Immature natural killer cell (primary cell): Measurements from ENCODE around the gene EFHD1. TPM values are rescaled to one million over a fixed set of nuclear protein-coding genes. Genes with fewer than 3 reads are reported as not detected.

Source experiments
- DNase-seq, 3 donors: peaks; one replicate each; pipeline ENCODE4 v3.0.0; 2022; ENCODE audit warnings: mixed read lengths in 1 of 3
- H3K27ac Mint-ChIP-seq, 6 donors: one replicate each; pipeline ENCODE4 v1.8.0; 2020; ENCODE audit warnings: mixed read lengths in 6 of 6, mild to moderate bottlenecking in 5 of 6, inconsistent platforms in 4 of 6, moderate library complexity in 3 of 6
- H3K27me3 Mint-ChIP-seq, 3 donors: one replicate each; pipeline ENCODE4 v1.8.0; 2020 to 2021; ENCODE audit warnings: low read depth in 3 of 3, mild to moderate bottlenecking in 3 of 3, mixed read lengths in 3 of 3, moderate library complexity in 3 of 3, inconsistent platforms in 1 of 3
- H3K36me3 Mint-ChIP-seq, 3 donors: one replicate each; pipeline ENCODE4 v1.8.0; 2020; ENCODE audit warnings: mixed read lengths in 3 of 3, inconsistent platforms in 2 of 3, mild to moderate bottlenecking in 2 of 3
- H3K4me1 Mint-ChIP-seq, 2 donors: one replicate each; pipeline ENCODE4 v1.8.0; 2020; ENCODE audit warnings: inconsistent platforms in 2 of 2, mild to moderate bottlenecking in 2 of 2, mixed read lengths in 2 of 2, moderate library complexity in 1 of 2
- H3K4me3 Mint-ChIP-seq, 5 donors: one replicate each; pipeline ENCODE4 v1.8.0; 2020; ENCODE audit warnings: mild to moderate bottlenecking in 5 of 5, mixed read lengths in 5 of 5, inconsistent platforms in 3 of 5, moderate library complexity in 3 of 5
- H3K9me3 Mint-ChIP-seq, 6 donors: one replicate each; pipeline ENCODE4 v1.8.0; 2020; ENCODE audit warnings: mild to moderate bottlenecking in 6 of 6, mixed read lengths in 6 of 6, inconsistent platforms in 4 of 6, moderate library complexity in 3 of 6
- polyA plus RNA-seq, 3 donors: library from polyadenylated mRNA; unstranded; fragments of 300-500 nt; fragmentation: Illumina TruSeq; gene quantifications; one replicate each; pipeline ENCODE4 v1.2.3, GENCODE V29; 2021

Gene EFHD1, protein sequence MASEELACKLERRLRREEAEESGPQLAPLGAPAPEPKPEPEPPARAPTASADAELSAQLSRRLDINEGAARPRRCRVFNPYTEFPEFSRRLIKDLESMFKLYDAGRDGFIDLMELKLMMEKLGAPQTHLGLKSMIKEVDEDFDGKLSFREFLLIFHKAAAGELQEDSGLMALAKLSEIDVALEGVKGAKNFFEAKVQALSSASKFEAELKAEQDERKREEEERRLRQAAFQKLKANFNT
- polyA plus RNA-seq: under 1 TPM in 1 of 3 donors, not detected in 2; 0.71 TPM

DNA sequence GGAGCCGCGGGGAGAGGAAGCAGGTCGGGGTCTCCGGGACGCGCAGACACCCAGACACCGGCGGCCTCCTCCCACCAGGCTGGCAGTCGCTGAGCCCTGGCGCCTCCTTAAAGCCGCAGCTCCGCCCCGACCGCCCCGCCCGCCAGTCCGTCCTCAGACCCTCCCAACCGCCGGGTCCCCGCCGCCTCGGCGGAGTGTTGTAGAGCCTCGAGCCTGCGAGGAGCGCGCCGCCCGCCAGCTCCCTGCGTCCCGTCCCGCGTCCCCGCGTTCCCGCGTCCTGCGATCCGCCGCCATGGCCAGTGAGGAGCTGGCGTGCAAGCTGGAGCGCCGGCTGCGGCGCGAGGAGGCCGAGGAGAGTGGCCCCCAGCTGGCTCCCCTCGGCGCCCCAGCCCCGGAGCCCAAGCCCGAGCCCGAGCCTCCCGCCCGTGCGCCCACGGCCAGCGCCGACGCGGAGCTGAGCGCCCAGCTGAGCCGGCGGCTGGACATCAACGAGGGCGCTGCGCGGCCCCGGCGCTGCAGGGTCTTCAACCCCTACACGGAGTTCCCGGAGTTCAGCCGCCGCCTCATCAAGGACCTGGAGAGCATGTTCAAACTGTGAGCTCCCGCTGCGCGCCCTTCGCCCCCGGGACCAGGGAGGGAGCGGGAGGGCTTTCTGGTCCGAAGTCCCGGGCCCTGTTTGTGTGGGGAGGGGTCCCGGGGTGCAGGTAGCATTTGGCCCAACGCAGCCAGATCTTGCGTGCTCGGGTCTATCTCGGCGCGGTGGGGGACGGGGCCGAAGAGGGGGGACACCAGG, at the start of gene EFHD1:
EFHD1 (plus strand) TSS at position 192 of the 793 bp plus-strand sequence; CDS start at position 293, 101 bp downstream.
- peak; percentile 15 to 19 (median 19) for DNase-seq
- H3K4me1 Mint-ChIP-seq: peaks cover 0 to 3% of the 10 kb centered on the region in 2 donors
- no peaks in the 10 kb centered on the region for H3K36me3 Mint-ChIP-seq
- peak within 1 kb of the TSS; percentile 30 to 58 (median 54) for H3K4me3 Mint-ChIP-seq
- peaks cover 12 to 39% (median 15%) of the 10 kb centered on the region in 3 donors for H3K27me3 Mint-ChIP-seq
- peaks cover 0 to 1% (median 0%) of the 10 kb centered on the region in 6 donors for H3K9me3 Mint-ChIP-seq
- no peak within 1 kb of the TSS for H3K27ac Mint-ChIP-seq

DNA sequence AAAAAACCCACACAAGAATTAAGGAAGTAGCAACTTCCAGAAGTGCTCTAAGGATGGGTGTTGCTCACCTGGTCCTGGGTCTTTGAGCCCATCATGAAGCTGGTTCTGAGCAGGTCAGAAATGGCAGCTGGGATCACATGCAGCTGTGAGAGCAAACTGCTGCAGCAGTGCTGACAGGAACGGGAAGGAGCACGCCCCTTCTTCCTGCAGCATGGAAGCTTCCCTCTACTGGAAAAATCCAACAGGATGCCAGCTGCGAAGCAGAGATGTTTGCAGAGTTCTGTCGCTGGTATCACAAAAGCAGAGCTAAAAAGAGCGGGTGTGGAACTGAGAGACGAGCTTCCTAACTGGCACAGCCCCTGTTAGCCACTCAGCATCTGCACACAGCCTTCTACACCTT, 49.2 kb upstream of the EFHD1 start:
- Mint-ChIP-seq H3K4me1 (peaks cover 0 to 20% of the 10 kb centered on the region in 2 donors), H3K36me3 (peaks cover 12 to 30% (median 18%) of the 10 kb centered on the region in 3 donors), H3K27me3 (peaks cover 0 to 1% (median 0%) of the 10 kb centered on the region in 3 donors)

DNA sequence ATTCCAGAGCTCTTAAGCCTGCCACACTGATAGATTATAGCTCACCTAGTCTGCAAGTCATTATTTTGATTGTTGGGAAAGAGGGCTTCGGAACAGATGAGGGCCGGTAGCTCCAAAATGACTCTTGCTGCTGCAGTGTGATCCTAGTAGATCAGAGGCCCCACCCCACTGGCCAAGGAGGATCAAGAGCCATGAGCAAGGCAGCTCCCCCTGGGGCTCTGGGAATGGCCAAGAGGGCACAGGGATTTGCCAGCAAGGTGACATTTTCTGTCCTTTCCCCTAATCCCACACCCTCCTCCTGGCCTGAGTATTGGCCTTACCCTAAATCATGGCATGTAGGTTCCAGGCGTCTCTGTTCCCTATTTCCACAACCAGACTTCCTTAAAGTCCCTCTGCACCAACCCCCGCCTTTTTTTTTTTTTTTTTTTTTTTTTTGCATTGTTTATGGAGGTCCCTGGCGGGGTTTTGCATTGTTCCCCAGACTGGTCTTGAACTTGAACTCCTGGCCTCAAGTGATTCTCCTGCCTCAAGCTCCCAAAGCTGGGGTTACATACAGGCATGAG, 46.4 kb upstream of the EFHD1 start:
- no peaks in the 10 kb centered on the region for H3K4me1 Mint-ChIP-seq
- H3K9me3 Mint-ChIP-seq: no peaks in the 10 kb centered on the region
- H3K36me3 Mint-ChIP-seq: peaks cover 8 to 19% (median 11%) of the 10 kb centered on the region in 3 donors
- H3K27me3 Mint-ChIP-seq: peaks cover 0 to 3% (median 2%) of the 10 kb centered on the region in 3 donors
- H3K4me3 Mint-ChIP-seq: no peak overlapping the region
- DNase-seq: no peak
- H3K27ac Mint-ChIP-seq: no peak overlapping the region

More for the DNA sequence above, 49.2 kb upstream of the EFHD1 start:
- no peak for DNase-seq
- Mint-ChIP-seq H3K9me3 (no peaks in the 10 kb centered on the region), H3K4me3 (no peak overlapping the region), H3K27ac (peak overlapping the region in 1 of 6 donors; percentile 19)

DNA sequence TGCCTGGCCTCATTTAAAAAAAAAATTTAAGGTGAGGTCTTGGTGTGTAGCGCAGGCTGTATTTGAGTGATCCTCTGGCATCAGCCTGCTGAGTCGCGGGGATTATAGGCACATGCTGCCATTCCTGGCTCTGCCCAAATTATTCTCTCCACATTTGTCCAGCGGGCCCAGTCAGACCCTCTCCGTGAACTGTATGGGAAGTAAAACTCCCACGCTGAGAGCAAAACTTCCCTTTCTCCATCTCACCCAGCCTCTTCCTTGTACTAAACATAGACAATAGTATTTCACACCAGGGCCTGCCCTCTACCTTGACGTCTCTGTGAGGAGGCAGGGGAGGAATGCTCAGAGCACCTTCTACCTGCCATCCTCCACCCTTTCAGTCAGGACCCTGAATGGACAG, 45.9 kb upstream of the EFHD1 start:
- H3K4me1 Mint-ChIP-seq: no peaks in the 10 kb centered on the region
- H3K27ac Mint-ChIP-seq: peak overlapping the region in 1 of 6 donors; percentile 22
- H3K36me3 Mint-ChIP-seq: peaks cover 3 to 15% (median 7%) of the 10 kb centered on the region in 3 donors
- H3K4me3 Mint-ChIP-seq: no peak overlapping the region
- no peak for DNase-seq
- H3K27me3 Mint-ChIP-seq: peaks cover 0 to 3% (median 2%) of the 10 kb centered on the region in 3 donors
- H3K9me3 Mint-ChIP-seq: no peaks in the 10 kb centered on the region

DNA sequence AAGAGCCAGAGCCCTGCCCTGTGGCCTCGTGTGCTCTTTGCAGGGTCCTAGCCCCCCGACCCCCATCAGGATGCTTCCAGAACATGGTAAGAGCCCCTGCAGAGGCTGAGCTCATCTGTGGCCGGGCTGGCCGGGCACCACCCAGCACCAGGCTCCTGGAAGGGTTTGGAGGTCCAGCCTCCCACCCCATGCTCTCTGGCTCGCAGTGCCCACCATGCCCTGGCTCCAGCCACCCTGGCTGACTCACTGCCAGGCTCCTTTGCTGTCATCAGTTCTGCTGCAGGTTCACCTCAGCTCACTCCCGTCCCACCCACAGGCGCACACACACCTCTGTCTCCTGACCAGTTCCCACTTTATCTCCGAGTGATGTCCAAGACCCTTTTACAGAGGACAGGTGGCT, 45.4 kb upstream of the EFHD1 start:
- peaks cover 0 to 10% (median 5%) of the 10 kb centered on the region in 3 donors for H3K36me3 Mint-ChIP-seq
- H3K9me3 Mint-ChIP-seq: no peaks in the 10 kb centered on the region
- no peak for DNase-seq
- H3K27me3 Mint-ChIP-seq: peaks cover 0 to 3% (median 2%) of the 10 kb centered on the region in 3 donors
- H3K27ac Mint-ChIP-seq: no peak overlapping the region
- H3K4me3 Mint-ChIP-seq: no peak overlapping the region
- H3K4me1 Mint-ChIP-seq: no peaks in the 10 kb centered on the region

DNA sequence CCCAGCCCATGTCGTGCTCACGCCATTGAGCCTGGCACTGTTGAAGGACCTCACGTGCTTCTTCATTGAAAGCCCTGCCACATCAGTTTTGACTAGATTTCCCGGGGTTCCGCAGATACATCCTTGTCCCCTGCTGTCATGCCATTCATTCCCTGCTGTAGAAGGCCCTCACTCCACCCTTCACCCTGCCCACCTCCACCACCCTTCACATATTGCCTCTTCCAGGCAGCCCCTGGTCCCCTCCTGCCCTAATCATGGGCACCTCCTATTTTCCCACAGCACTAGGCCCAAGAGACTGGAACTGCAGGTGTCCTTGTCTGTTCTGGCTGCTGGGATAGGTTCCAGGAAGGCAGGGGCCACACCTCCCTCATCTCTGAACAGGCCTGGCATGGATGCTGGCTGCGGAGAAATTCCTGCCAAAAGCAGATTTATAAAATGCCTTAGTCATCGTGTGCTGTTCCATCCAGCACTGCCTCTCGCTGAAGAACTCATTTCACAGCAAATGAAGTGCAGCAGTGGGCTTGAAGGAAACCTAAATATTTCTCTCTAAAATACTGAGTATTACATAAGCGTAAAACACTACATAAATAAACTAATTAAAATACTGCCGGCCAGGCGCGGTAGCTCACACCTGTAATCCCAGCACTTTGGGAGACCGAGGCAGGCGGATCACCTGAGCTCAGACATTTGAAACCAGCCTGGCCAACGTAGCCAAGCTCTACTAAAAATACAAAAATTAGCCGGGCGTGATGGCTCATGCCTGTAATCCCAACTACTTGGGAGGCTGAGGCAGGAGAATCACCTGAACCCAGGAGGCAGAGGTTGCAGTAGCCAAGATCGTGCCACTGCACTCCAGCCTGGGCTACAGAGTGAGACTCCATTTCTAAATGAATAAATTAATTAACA, 44.5 kb upstream of the EFHD1 start:
- H3K27ac Mint-ChIP-seq: no peak overlapping the region
- no peaks in the 10 kb centered on the region for H3K4me1 Mint-ChIP-seq
- H3K36me3 Mint-ChIP-seq: peaks cover 0 to 6% (median 5%) of the 10 kb centered on the region in 3 donors
- peaks cover 0 to 3% (median 2%) of the 10 kb centered on the region in 3 donors for H3K27me3 Mint-ChIP-seq
- H3K4me3 Mint-ChIP-seq: no peak overlapping the region
- no peak for DNase-seq
- no peaks in the 10 kb centered on the region for H3K9me3 Mint-ChIP-seq

DNA sequence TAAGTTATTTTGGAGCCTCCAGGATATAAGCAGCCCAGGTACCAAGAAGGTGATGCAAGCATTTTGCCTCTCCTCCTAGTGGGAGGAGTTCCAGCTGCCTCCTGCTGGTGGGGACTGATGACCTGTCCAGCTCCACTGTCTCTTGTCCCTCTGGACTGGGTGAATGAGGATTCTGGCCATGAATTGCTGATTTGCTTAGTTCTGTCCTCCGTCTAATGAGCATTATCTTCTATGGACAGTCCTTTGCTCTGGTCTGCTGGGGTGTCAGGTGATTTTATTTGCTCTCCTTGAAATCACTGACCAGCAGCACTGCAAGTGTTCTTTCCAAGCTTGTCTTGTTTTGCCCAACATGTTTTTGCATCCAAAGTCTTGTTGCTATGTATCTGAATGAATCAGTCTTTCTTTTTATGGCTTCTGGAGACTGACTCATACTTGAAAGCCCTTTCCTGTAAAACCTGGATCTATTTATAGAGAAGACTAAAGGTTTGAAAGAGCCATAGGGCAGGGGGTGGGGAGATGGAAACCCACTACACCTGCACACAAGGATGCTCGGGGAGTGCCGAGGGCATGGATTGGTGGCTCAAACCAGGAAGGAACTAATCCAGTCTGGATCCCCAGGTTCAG, 40.5 kb upstream of the EFHD1 start:
- Mint-ChIP-seq H3K9me3 (no peaks in the 10 kb centered on the region), H3K27ac (no peak overlapping the region), H3K27me3 (peaks cover 0 to 5% (median 1%) of the 10 kb centered on the region in 3 donors)

DNA sequence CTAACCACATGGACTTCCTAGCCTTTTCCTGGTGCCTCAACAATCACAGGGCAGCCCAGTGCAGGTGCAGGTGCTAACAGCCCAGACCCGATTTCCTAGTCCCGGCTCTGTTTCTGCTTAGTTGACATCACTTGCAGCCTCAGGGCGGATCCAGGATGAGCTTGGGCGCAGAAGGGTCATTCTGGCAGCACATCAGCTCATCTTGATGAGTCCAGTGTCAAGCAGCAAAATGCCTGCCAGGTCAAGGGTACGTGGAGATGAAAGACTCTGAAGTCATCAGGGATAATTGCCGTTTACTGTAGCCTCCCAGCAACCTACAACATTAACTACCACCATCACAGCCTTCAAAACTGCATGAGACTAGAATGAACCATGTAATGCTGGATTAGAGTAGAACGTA, 39.4 kb upstream of the EFHD1 start:
- Mint-ChIP-seq H3K9me3 (no peaks in the 10 kb centered on the region), H3K36me3 (peaks cover 0 to 9% (median 3%) of the 10 kb centered on the region in 3 donors), H3K4me3 (no peak overlapping the region), H3K27ac (no peak overlapping the region), H3K27me3 (peaks cover 0 to 5% (median 1%) of the 10 kb centered on the region in 3 donors), H3K4me1 (no peaks in the 10 kb centered on the region)
- no peak for DNase-seq

More for the DNA sequence above, 40.5 kb upstream of the EFHD1 start:
- Mint-ChIP-seq H3K4me1 (no peaks in the 10 kb centered on the region), H3K36me3 (peaks cover 0 to 9% (median 6%) of the 10 kb centered on the region in 3 donors), H3K4me3 (no peak overlapping the region)
- no peak for DNase-seq

DNA sequence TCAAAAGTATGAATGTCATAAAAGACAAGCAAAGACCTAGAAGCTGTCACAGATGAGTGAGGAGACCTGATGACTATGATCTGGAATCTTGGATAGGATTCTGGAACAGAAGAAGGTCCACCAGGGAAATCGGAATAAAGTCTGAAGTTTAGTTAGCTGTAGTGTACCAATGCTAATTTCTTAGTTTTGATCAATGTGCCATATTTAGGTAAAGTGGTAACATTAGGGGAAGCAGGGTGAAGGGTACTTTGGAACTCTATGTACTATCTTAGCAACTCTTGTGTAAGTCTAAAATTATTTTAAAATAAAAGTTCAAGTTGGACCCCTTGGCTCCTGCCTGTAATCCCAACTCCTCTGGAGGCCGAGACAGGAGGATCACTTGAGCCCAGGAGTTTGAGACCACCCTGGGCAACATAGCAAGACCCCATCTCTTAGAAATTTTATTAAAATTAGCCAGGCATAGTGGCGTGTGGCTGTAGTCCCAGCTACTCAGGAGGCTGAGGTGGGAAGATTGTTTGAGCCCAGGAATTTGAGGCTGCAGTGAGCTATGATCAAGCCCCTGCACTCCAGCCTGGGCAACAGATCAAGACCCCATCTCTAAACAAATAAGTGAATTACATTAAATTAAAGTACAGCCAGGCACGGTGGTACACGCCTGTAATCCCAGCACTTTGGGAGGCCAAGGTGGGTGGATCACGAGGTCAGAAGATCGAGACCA, 35.9 kb upstream of the EFHD1 start:
- peaks cover 0 to 9% (median 0%) of the 10 kb centered on the region in 3 donors for H3K36me3 Mint-ChIP-seq

DNA sequence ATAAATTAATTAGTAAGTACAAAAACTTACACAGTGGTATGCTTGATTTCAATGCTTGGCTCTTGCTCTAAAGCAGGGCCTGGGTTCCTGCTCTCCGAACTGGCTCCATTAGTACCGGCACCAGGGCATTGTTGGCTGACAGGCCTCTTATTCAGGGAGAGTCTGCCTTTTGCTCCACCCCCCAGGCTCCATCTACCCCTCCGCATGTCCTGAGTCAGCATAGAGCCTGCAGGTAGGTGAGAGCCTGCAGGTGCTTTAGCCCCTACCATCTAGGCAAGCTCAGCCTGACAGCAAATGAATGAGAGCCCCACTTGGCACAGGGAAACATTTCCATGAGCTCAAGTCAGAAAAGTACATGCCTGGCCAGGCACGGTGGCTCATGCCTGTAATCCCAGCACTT, 35.1 kb upstream of the EFHD1 start:
- H3K4me1 Mint-ChIP-seq: no peaks in the 10 kb centered on the region
- no peak overlapping the region for H3K27ac Mint-ChIP-seq
- H3K27me3 Mint-ChIP-seq: peaks cover 0 to 2% (median 0%) of the 10 kb centered on the region in 3 donors
- H3K9me3 Mint-ChIP-seq: no peaks in the 10 kb centered on the region
- no peak overlapping the region for H3K4me3 Mint-ChIP-seq
- peaks cover 0 to 9% (median 0%) of the 10 kb centered on the region in 3 donors for H3K36me3 Mint-ChIP-seq
- DNase-seq: no peak

More for the DNA sequence above, 35.9 kb upstream of the EFHD1 start:
- H3K4me1 Mint-ChIP-seq: no peaks in the 10 kb centered on the region
- no peak overlapping the region for H3K27ac Mint-ChIP-seq
- H3K27me3 Mint-ChIP-seq: peaks cover 0 to 2% (median 0%) of the 10 kb centered on the region in 3 donors
- no peaks in the 10 kb centered on the region for H3K9me3 Mint-ChIP-seq
- no peak for DNase-seq
- H3K4me3 Mint-ChIP-seq: no peak overlapping the region

DNA sequence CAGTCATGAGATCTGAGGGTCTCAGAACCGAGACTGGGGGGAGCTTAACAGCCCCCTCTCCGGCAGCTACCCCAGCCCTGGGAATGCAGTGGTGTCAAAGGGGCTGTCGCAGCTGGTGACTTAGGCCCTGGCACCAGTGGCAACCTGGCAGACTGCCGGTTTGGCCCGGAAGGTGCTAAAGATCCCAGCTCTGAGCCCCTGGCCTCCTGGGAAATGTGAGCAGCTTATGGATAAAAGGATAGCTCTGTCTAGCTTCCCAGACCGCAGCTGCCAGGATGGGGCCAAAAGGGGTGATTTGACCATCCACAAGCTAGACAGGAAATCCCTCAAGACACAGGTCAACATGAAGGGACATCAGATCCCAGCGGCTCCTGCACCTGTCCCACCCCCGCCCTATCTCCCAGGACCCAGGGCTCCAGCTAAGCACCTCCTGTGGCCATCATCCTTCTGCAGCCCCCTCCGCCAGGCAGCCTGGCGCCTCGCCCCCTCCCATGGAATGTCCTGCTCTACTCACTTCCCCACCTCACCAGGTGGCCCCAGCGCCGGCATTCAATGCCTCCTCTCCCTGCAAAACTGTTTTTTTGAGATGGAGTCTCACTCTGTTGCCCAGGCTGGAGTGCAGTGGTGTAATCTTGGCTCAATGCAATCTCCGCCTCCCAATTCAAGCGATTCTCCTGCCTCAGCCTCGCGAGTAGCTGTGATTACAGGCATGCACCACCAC, 33.2 kb upstream of the EFHD1 start:
- no peak for DNase-seq
- peaks cover 0 to 2% (median 2%) of the 10 kb centered on the region in 3 donors for H3K27me3 Mint-ChIP-seq
- no peaks in the 10 kb centered on the region for H3K4me1 Mint-ChIP-seq
- H3K9me3 Mint-ChIP-seq: no peaks in the 10 kb centered on the region
- H3K27ac Mint-ChIP-seq: no peak overlapping the region
- H3K36me3 Mint-ChIP-seq: peaks cover 0 to 5% (median 0%) of the 10 kb centered on the region in 3 donors
- no peak overlapping the region for H3K4me3 Mint-ChIP-seq

DNA sequence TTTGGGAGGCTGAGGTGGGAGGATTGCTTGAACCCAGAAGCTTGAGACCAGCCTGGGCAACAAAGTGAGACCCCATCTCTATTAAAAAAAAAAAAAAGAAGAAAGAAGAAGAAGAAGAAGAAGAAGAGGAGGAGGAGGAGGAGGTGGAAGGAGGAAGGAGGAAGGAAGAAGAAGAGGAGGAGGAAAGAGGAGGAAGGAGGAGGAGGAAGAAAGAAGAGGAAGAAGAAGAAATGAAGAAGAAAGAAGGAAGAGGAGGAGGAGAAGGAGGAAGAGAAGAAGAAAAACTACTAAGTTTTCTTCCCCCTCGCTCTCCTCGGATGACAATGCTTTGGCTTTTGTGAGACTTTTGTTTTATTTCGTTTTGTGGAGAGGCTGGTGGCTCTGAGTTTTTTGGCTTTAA, 30.1 kb upstream of the EFHD1 start:
- Mint-ChIP-seq H3K9me3 (no peaks in the 10 kb centered on the region), H3K36me3 (no peaks in the 10 kb centered on the region), H3K4me3 (no peak overlapping the region), H3K4me1 (peaks cover 8 to 9% of the 10 kb centered on the region in 2 donors), H3K27me3 (peaks cover 2 to 11% (median 5%) of the 10 kb centered on the region in 3 donors), H3K27ac (no peak overlapping the region)
- no peak for DNase-seq
